Measurements from ENCODE around the gene LHX3. TPM values are rescaled to one million over a fixed set of nuclear protein-coding genes. Genes with fewer than 3 reads are reported as not detected.

Gene LHX3
- total RNA-seq, 1 experiment from 2014 or later = 0.22 TPM

GRCh38 chr9:136178061-136178772, 26.7 kb downstream of the LHX3 start:
- Histone ChIP-seq H2AFZ (no peak overlapping the region), H3K27me3 (ENCODE audit: insufficient read depth, low read depth) (peaks cover 33% of the 10 kb centered on the region), H3K4me3 (no peak overlapping the region), H3K36me3 (ENCODE audit: low read depth) (no peaks in the 10 kb centered on the region), H3K9me3 (ENCODE audit: insufficient read depth, low read depth) (no peaks in the 10 kb centered on the region), H3F3A (ENCODE audit: insufficient read depth, low read depth) (no peaks in the 10 kb centered on the region), H3K9me2 (ENCODE audit: insufficient read depth) (no peaks in the 10 kb centered on the region), H3K4me2 (no peak overlapping the region), H3K79me2 (ENCODE audit: low read depth) (no peaks in the 10 kb centered on the region), H3K27ac (no peak overlapping the region), H3K4me1 (replicated peaks; ENCODE audit: insufficient read depth) (no peaks in the 10 kb centered on the region), H4K20me1 (ENCODE audit: insufficient read depth) (no peaks in the 10 kb centered on the region)
- ChIA-PET POLR2A (ENCODE audit: unreplicated experiment) (no interaction called here), CTCF (interaction anchor here (0.6 kb wide), 1 partner anchor 24 kb away, joined by 10 read pairs; no protein-coding TSS in a partner anchor)
- TF ChIP-seq, protein P1, sequence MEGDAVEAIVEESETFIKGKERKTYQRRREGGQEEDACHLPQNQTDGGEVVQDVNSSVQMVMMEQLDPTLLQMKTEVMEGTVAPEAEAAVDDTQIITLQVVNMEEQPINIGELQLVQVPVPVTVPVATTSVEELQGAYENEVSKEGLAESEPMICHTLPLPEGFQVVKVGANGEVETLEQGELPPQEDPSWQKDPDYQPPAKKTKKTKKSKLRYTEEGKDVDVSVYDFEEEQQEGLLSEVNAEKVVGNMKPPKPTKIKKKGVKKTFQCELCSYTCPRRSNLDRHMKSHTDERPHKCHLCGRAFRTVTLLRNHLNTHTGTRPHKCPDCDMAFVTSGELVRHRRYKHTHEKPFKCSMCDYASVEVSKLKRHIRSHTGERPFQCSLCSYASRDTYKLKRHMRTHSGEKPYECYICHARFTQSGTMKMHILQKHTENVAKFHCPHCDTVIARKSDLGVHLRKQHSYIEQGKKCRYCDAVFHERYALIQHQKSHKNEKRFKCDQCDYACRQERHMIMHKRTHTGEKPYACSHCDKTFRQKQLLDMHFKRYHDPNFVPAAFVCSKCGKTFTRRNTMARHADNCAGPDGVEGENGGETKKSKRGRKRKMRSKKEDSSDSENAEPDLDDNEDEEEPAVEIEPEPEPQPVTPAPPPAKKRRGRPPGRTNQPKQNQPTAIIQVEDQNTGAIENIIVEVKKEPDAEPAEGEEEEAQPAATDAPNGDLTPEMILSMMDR (conservative IDR thresholded peaks at IDR 0.05) = no peak
- TF ChIP-seq EZH2 (IDR thresholded peaks at IDR 0.05; ENCODE audit: low read depth) = no peak
- intact Hi-C loops (cut with micrococcal nuclease; ENCODE audit: unreplicated experiment) = no loop called here
- BruUV-seq (replicated peaks) = no TSS peak
- no peak for DNase-seq

DNA sequence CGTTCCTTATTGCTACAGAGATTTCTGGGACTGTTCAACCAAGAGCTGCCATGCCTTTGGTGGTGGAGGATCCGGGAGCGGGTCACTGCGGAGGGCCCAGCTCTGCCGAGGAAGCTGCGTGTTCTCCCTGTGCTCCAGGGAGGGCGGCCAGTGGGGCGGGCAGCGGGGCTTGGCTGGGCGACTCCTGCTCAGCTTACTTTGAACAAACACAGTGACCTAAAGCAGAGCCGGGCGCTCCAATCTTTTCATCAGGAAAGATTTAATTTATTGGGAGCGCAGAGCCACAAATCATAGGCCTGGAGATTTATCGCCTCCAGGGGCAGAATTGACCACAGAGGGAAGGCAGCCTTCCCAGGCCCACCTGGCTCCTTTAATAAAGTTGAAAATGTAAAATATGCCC, 27.7 kb downstream of the LHX3 start:
- CTCF ChIA-PET = no interaction called here
- no peaks in the 10 kb centered on the region for H3K9me2 ChIP-seq (ENCODE audit: insufficient read depth)
- no peak for DNase-seq
- intact Hi-C loops (cut with micrococcal nuclease; ENCODE audit: unreplicated experiment) = no loop called here
- H3F3A ChIP-seq (ENCODE audit: insufficient read depth, low read depth) = no peaks in the 10 kb centered on the region
- H3K27ac ChIP-seq = no peak overlapping the region
- no peaks in the 10 kb centered on the region for H3K36me3 ChIP-seq (ENCODE audit: low read depth)
- TF ChIP-seq EZH2 (IDR thresholded peaks at IDR 0.05; ENCODE audit: low read depth) = no peak
- TF ChIP-seq, protein P1 (conservative IDR thresholded peaks at IDR 0.05) = no peak
- POLR2A ChIA-PET (ENCODE audit: unreplicated experiment) = no interaction called here
- H3K4me2 ChIP-seq = no peak overlapping the region
- no peak overlapping the region for H2AFZ ChIP-seq
- H4K20me1 ChIP-seq (ENCODE audit: insufficient read depth) = no peaks in the 10 kb centered on the region
- no peaks in the 10 kb centered on the region; the same call in 1 of the 2 replicates for H3K4me1 ChIP-seq (replicated peaks; ENCODE audit: insufficient read depth)
- no peaks in the 10 kb centered on the region for H3K9me3 ChIP-seq (ENCODE audit: insufficient read depth, low read depth)
- BruUV-seq (replicated peaks) = no TSS peak
- no peak overlapping the region for H3K4me3 ChIP-seq
- H3K79me2 ChIP-seq (ENCODE audit: low read depth) = no peaks in the 10 kb centered on the region
- H3K27me3 ChIP-seq (ENCODE audit: insufficient read depth, low read depth) = peaks cover 28% of the 10 kb centered on the region

DNA sequence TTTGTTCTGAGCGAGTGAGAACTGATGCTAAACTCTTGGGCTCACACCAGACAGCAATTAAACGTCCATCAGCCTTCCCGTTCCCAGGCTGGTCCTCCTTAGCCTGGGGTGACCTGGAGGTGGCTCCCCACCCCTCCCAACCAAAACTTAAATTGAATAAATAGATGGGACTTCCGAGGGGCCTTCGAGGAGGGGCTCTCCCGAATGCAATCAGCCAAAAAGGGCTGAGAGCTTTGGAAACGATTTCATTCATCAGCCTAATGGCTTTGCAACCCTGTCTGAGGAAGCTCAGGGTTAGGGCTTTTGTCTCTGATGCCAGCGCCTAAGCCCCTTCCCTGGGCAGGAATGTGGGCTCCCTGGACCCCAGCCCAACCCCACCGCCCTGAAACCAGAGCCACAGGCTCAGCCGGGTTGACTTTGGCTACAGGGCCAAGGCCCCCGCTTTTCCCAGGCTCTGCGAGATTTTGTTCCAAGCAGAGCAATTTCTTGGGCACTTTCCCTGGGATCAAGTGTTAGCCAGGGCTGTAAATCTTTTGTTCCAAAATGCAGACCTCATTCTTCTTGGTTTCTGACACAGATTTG, 29.2 kb downstream of the LHX3 start:
- Histone ChIP-seq H3K27ac (no peak overlapping the region), H3K4me2 (no peak overlapping the region), H2AFZ (no peak overlapping the region), H3K9me2 (ENCODE audit: insufficient read depth) (no peaks in the 10 kb centered on the region), H3F3A (ENCODE audit: insufficient read depth, low read depth) (peaks cover 4% of the 10 kb centered on the region; the same call in 1 of the 2 replicates), H3K4me3 (no peak overlapping the region), H3K79me2 (ENCODE audit: low read depth) (no peaks in the 10 kb centered on the region), H3K36me3 (ENCODE audit: low read depth) (no peaks in the 10 kb centered on the region), H3K9me3 (ENCODE audit: insufficient read depth, low read depth) (no peaks in the 10 kb centered on the region), H3K4me1 (replicated peaks; ENCODE audit: insufficient read depth) (peaks cover 12% of the 10 kb centered on the region), H3K27me3 (ENCODE audit: insufficient read depth, low read depth) (peaks cover 21% of the 10 kb centered on the region), H4K20me1 (ENCODE audit: insufficient read depth) (no peaks in the 10 kb centered on the region)
- no peak for DNase-seq
- no TSS peak for BruUV-seq (replicated peaks)
- intact Hi-C loops (cut with micrococcal nuclease; ENCODE audit: unreplicated experiment) = no loop called here
- TF ChIP-seq, protein P1 (conservative IDR thresholded peaks at IDR 0.05) = no peak
- no peak for TF ChIP-seq EZH2 (IDR thresholded peaks at IDR 0.05; ENCODE audit: low read depth)
- CTCF ChIA-PET = no interaction called here
- POLR2A ChIA-PET (ENCODE audit: unreplicated experiment) = no interaction called here

All from PC-9 (cell line).